SHP77 treated with DMSO at 0.1 percent for 48 hours (cell line): ENCODE data around the gene NUP107.
"Not testable (repeated sequence)": the region's sequence is repeated elsewhere in the genome, so short reads cannot be mapped to it uniquely, and the experiment has no call there.

Experiments
- DNase-seq: peaks from one replicate; lab custom pipeline; 2025; lab: John Stamatoyannopoulos, UW

The NUP107 gene

GRCh38 chr12:68686595-68687521 is at the start of gene NUP107:
Gene NUP107 (plus strand): TSS chr12:68686978. CDS start chr12:68687066, 88 bp downstream.
- peak; percentile 89 for DNase-seq

DNA sequence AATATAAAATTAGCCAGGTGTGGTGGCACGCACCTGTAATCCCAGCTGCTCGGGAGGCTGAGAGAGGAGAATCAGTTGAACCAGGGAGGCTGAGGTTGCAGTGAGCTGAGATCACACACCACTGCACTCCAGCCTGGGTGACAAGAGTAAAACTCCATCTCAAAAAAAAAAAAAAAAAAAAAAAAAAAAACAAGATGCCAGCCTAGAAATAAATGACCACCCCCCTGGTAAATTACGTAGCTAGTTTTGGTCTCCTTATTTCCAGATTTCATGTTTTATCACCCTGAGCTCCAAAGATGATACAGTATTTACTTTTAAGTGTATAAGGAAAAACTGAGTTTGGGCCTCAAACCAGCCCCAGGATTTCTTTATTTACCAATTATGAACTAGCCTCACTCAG is 49.3 kb upstream of the NUP107 start:
- not testable (repeated sequence) for DNase-seq

- no peak for DNase-seq
Measured at GRCh38 chr12:68638171-68638570, 48.6 kb upstream of the NUP107 start.

DNA sequence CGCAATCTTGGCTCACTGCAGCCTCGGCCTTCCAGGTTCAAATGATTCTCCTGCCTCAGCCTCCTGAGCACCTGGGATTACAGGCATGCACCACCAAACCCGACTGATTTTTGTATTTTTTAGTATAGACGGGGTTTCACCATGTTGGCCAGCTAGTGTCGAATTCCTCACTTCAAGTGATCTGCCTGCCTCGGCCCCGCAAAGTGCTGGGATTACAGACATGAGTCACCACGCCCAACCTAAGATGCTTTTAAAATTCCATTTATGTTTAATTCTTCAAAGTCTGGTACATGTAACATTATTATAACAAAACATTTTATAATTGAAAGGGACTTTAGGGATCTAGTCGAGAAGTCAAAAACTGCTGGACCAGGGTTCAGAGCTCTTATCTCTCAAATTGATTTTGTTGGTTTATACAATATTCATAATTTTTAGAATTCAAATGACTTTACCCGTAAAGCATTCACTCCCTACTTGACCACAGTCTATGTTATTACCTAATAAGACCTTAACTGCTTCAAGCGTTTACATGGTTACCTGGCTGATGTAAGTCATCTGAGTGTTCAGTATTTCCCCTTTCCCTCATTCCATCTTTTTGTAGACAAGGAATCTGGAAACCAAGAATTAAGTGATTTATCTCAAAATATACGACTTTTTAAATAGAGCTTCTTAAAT is 47.9 kb upstream of the NUP107 start:
- no peak for DNase-seq

DNA sequence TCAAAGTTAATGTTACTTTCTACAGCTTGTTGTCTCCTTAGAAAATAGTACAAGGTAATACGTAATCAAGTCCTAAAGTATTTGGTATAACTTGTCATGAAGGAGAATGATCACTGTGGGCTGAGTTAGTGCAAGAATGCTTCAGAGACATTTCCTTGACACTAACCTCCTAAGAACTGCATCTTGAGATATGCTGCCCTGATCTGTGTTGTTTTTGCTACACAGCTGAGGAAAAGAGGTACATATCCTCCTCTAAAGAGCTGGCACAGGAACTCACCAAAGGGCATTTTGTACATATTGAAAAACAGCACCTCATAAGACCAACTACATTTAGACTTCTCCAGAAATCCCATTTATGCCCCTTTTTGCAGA is 47.4 kb upstream of the NUP107 start:
- DNase-seq, result no peak

DNA sequence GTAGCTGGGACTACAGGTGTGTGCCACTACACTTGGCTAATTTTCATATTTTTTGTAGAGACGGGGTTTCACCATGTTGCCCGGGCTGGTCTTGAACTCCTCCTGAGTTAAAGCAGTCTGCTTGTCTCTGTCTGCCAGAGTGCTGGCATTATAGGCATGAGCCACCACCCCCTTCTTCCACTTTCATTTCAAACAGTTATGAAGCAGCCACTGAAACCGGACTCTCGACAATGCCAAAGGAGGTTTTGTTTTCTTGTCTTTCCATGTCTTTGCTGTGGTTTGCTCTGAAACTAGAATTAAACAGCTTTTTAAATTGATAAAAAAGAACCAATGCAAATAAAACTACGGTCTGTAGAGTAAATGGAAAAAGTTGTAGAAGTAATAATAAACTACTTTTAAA is 45.6 kb upstream of the NUP107 start:
- DNase-seq, result no peak

DNA sequence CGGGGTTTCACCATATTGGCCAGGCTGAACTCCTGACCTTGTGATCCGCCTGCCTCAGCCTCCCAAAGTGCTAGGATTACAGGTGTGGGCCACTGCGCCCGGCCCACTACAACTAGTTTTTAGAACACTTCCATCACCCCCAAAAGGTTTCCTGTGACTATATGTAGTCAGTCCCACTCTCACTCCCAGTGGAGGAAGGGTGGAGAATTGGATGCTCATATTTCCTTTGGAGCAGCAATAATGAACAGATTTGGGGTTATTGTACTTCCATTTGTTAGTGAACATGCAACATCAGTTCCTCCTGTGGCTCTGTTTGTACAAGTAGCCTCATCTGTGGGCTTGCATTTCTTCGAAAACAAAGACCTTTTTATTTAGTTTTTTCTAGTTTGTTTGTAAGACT is 40.3 kb upstream of the NUP107 start:
- no peak for DNase-seq

DNA sequence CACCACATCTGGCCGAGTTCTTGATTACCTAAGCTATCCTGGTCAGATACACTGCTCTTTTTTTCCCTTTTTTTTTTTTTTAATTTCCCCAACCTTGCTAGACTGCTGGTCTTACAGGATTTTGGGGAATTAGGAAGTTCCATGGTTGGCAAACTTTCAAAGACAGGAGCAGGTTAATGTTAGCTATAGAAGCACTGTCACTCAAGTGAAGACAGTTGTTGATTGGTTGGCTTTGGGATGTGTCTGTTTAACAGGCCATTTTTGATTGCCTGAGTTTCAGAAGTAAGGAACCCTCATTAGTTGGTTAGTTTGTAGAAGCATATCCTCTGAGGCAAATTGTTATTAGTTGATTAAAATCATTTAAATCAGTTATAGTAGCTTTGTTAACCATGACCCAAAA is 39.3 kb upstream of the NUP107 start:
- DNase-seq, result no peak

- no peak for DNase-seq
Measured at GRCh38 chr12:68648179-68648578, 38.6 kb upstream of the NUP107 start.

- no peak for DNase-seq
Measured at GRCh38 chr12:68665016-68665569, 21.7 kb upstream of the NUP107 start.

GRCh38 chr12:68667291-68667690 is 19.5 kb upstream of the NUP107 start:
- DNase-seq, result no peak

GRCh38 chr12:68667896-68668295 is 18.9 kb upstream of the NUP107 start:
- no peak for DNase-seq

DNA sequence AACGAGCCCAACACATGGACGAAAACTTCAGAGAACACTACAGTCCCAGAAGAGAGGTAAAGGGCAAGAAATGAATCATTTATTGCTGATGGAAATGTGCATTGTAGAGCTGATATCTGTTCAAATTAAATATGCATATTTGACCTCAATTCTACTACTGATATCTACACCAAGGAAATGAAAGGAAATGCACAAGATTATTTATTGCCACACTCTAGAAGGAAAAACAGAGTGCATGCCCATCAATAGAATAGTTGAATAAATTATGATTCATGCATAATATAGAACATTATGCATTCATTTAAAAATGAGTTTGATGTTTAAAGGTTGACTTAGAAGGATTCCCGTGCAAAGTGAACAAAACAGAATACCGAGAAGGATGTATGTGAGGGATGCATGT is 15.6 kb upstream of the NUP107 start:
- no peak for DNase-seq

GRCh38 chr12:68673788-68674187 is 13.0 kb upstream of the NUP107 start:
- no peak for DNase-seq

- DNase-seq, result no peak
Measured at GRCh38 chr12:68674376-68674775, 12.4 kb upstream of the NUP107 start.

DNA sequence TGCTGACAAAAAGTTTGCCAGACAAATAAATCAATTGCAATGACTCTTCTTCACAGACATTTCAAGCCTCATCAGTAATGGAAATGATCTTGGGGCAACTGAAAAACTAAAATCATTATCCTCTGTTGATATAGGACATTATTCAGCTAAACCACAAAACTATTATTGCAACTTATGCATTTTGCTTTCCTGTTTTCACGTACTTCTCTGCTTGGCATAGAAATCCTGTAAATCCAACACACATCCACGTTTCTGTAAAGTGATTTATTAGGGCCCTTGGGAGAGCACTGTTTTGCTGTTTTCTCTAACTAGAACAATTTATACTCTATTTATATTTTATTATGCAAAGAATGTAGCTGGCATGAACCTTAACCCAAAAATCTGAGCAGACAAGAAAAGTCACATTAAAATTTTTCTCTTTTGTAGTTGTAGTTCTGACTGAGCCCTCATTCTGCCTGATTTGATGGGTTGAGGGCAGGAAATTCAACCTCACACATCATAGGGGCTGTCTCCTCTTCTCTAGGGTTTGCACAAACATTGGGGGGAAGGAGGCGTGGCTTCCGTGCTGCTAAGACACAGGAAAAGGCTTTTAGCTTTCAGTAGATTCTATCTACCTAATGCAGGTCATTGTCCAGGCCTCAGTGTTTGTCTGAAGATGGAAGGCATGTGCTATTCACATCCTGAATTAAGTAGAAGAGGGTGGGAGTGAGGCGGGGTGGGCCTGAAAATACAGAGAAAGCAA is 11.5 kb upstream of the NUP107 start:
- no peak for DNase-seq

GRCh38 chr12:68676854-68677253 is 9.9 kb upstream of the NUP107 start:
- DNase-seq, result not testable (repeated sequence)

DNA sequence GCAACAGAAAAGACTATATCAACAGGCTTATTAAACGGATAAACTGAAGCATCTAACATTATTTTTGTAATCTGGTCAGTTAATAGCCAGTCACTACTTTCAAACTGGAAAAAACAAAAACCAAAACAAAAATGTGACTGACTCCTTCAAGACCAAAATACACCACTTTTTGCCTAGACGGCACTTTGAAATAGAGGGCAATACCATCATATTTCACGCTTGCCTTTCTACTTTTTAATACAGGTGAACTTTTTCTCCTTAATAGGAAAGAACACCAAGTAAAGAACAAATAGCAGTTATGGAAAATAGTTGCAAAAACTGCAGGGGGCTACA is 550 bp upstream of the NUP107 start:
- no peak for DNase-seq

GRCh38 chr12:68695454-68695853 is 8.7 kb downstream of the NUP107 start:
- no peak for DNase-seq

DNA sequence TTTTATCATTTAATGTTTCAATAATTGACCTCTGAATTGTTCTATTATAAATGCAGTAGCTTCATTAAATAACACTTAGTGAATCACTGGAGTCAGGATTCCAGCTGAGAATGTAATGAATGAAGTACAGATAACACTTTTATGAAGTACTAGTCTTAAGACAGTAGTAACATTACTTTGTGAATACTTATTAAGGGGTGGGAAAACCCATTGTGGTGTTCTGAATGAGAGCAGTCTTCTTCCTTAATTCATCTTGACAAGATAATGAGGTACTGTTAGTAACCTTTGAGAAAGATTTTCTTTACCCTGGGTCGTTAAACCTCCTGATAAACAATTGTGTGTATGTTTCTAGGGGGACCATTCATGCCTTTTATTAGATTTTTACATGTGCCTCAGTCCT is 12.7 kb downstream of the NUP107 start:
- DNase-seq, result no peak

DNA sequence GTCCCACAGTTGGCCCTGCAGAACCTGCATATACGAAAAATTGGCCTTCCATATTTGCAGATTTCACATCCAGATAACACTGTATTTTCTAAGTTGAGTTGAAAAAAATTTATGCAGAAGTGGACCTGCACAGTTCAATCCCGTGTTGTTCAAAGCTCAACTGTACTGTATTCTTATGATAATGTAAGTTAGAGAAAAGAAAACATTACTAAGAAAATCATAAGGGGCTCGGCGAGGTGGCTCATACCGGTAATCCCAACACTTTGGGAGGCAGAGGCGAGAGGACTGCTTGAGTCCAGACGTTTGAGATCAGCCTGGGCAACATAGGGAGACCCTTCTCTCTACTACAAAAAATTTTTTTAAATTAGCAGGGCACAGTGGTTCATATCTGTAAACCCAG is 41.0 kb downstream of the NUP107 start:
- DNase-seq, result no peak

GRCh38 chr12:68733661-68734071 is 46.9 kb downstream of the NUP107 start:
- DNase-seq, result no peak

GRCh38 chr12:68739891-68740290 is 53.1 kb downstream of the NUP107 start:
- DNase-seq, result no peak
